Sigmoid colon (tissue), 7 donors: ENCODE measurements around the gene STON1. TPM values are rescaled to one million over a fixed set of nuclear protein-coding genes. Genes with fewer than 3 reads are reported as not detected.

ENCODE experiments used
- DNase-seq: peaks from one replicate; pipeline ENCODE4 v3.0.0-alpha.2; 2019
- H3K27ac ChIP-seq, 4 donors: fragments of 200-600 bp; sonication (generic); one replicate each; pipeline ENCODE4 v1.5.1; 2016 to 2019; ENCODE audit warnings: mild to moderate bottlenecking in 1 of 4
- H3K27me3 ChIP-seq, 3 donors: fragments of 200-600 bp; sonication (generic); one replicate each; pipeline ENCODE4 v1.5.1; 2019; ENCODE audit warnings: mild to moderate bottlenecking in 1 of 3
- H3K36me3 ChIP-seq, 4 donors: fragments of 200-600 bp; sonication (generic); one replicate each; pipeline ENCODE4 v1.5.1; 2016 to 2019
- H3K4me1 ChIP-seq, 4 donors: fragments of 200-600 bp; sonication (generic); one replicate each; pipeline ENCODE4 v1.5.1; 2017 to 2019
- H3K4me3 ChIP-seq, 4 donors: fragments of 200-600 bp; sonication (generic); one replicate each; pipeline ENCODE4 v1.5.1; 2017 to 2019; ENCODE audit warnings: mild to moderate bottlenecking in 2 of 4, moderate library complexity in 1 of 4
- H3K9me3 ChIP-seq, 4 donors: fragments of 200-600 bp in 3 of 4; sonication (generic) in 3 of 4; one replicate each; pipeline versions ENCODE4 v1.5.1 to v1.6.1; 2013 to 2019
- EP300 ChIP-seq, 4 donors: sonication (generic); formaldehyde crosslinking; IDR thresholded peaks; one replicate each; pipeline ENCODE4 v1.6.1; 2017; ENCODE audit warnings: antibody characterized with exemption in 4 of 4
- POLR2A ChIP-seq, 2 donors: fragments of 450-650 bp; IDR thresholded peaks; one replicate each; pipeline ENCODE4 v1.6.1; 2016; ENCODE audit warnings: antibody characterized with exemption in 2 of 2, mild to moderate bottlenecking in 2 of 2, moderate library complexity in 2 of 2
- POLR2AphosphoS5 ChIP-seq, 4 donors: sonication (generic); formaldehyde crosslinking; IDR thresholded peaks; one replicate each; pipeline ENCODE4 v1.6.1; 2017; ENCODE audit warnings: antibody characterized with exemption in 4 of 4
- WGBS, 2 donors: extraction: QIAGEN DNeasy Blood & Tissue Kit; methylation state at CpG; one replicate each; pipeline ENCODE4 v1.1.7; 2013; 5-methylcytosine and 5-hydroxymethylcytosine counted together
- intact Hi-C: fragments of 100-400 bp; cut with DNase I; formaldehyde crosslinking; loops from one replicate; pipeline ENCODE4 v1.15.1; 2023
- polyA plus RNA-seq, 3 donors: library from polyadenylated mRNA; stranded (reverse); fragments of 200-250 nt; gene quantifications; one replicate each; pipeline ENCODE4 v1.2.3, GENCODE V29; 2013
- total RNA-seq, 4 donors: library from RNA; depleted of rRNA; stranded (reverse); fragments of >200 nt; gene quantifications; one replicate each; pipeline ENCODE4 v1.1.0, GENCODE V29; 2016
- TF ChIP-seq, protein P1 (sequence below), 4 experiments: fragments of 450-650 bp in 3 of 4; fragments of 200-600 bp in 1 of 4; IDR thresholded peaks; one replicate each; pipeline ENCODE4 v1.5.1; 2016 to 2019; ENCODE audit warnings: antibody characterized with exemption in 4 of 4, mild to moderate bottlenecking in 3 of 4, moderate library complexity in 2 of 4
- donor health status: healthy with polysubstance abuse.
- donor health status: Bipolar disorder and iron deficiency.
- donor health status: healthy.

STON1 gene
- total and polyA plus RNA-seq, 7 donors, result 1.8 to 218 (median 121) TPM

DNA sequence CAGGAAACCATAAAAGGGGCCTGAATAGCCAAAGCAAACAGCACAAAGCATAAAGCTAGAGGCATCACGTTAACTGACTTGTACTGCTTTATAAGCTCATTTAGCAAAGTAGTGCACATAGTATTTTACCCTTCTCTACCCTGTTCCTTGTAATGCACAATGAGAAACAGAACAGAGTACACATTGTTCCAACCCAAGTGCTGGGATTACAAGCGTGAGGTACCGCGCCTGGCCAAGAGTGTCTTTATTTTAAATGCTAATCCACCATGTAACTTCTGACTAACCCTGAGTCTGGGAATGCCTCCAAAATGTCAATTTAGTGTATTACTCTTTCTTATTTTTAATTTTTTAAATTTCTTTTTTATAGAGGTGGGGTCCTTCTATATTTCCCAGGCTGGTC lies 46.4 kb upstream of the STON1 start:
- Histone ChIP-seq H3K4me1 (peaks cover 0 to 66% (median 56%) of the 10 kb centered on the region in 4 donors), H3K9me3 (no peaks in the 10 kb centered on the region), H3K36me3 (peaks cover 0 to 6% (median 2%) of the 10 kb centered on the region in 4 donors), H3K4me3 (no peak overlapping the region), H3K27me3 (no peaks in the 10 kb centered on the region), H3K27ac (peak overlapping the region; percentile 78 to 91 (median 88))
- WGBS, 2 donors, result 81 to 84% methylated on average over 4 of the region's 4 CpGs
- TF ChIP-seq POLR2A (IDR thresholded peaks at IDR 0.05) (no peak), EP300 (IDR thresholded peaks at IDR 0.05) (peak; percentile 90 to 98 (median 97)), POLR2AphosphoS5 (IDR thresholded peaks at IDR 0.05) (peak; percentile 82 to 94 (median 90))
- TF ChIP-seq, protein P1, sequence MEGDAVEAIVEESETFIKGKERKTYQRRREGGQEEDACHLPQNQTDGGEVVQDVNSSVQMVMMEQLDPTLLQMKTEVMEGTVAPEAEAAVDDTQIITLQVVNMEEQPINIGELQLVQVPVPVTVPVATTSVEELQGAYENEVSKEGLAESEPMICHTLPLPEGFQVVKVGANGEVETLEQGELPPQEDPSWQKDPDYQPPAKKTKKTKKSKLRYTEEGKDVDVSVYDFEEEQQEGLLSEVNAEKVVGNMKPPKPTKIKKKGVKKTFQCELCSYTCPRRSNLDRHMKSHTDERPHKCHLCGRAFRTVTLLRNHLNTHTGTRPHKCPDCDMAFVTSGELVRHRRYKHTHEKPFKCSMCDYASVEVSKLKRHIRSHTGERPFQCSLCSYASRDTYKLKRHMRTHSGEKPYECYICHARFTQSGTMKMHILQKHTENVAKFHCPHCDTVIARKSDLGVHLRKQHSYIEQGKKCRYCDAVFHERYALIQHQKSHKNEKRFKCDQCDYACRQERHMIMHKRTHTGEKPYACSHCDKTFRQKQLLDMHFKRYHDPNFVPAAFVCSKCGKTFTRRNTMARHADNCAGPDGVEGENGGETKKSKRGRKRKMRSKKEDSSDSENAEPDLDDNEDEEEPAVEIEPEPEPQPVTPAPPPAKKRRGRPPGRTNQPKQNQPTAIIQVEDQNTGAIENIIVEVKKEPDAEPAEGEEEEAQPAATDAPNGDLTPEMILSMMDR (IDR thresholded peaks at IDR 0.05), result no peak
- peak; percentile 83 for DNase-seq
- intact Hi-C loops, result loop anchor here (2.0 kb wide), 2 partner anchors 35 to 47 kb away; partner anchors contain the start of gene STON1

DNA sequence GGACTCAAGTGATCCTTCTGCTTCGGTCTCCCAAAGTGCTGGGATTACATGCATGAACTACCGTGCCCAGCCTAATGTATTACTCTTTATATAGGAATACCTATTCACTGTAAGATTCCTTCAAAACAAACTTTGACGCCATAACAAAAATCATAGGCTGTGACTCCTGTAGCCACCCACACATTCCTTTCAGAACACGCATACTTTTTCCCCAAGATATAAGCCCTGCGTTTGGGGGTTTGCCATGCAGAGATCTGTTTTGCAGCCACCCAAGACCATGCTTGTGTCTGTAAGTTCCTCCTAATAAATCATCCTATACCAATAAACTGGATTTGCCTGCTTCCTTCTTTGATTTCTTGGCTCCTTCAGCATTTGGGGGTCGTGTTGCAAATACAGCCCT lies 46.0 kb upstream of the STON1 start:
- H3K4me1 ChIP-seq, result peaks cover 0 to 64% (median 54%) of the 10 kb centered on the region in 4 donors

DNA sequence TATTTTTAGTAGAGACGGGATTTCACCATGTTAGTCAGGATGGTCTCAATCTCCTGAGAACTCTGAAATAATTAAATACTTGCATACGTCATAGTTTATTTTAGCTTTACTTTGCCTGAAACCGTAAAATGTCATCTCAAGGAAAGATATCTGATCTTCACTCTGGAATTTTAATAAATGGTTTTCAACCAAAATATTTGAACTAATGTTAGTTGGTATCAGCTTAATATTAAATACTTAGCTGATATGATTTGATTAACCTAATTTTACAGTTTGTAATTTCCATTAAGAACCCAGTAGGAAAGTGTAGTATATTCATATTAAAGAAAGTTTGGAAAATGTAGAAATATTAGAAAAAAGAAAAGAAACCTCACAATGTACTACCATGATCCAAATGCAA lies 41.4 kb upstream of the STON1 start:
- Histone ChIP-seq H3K27me3 (no peaks in the 10 kb centered on the region), H3K4me3 (no peak overlapping the region), H3K27ac (peak overlapping the region; percentile 22 to 91 (median 42)), H3K36me3 (peaks cover 0 to 22% (median 3%) of the 10 kb centered on the region in 4 donors), H3K9me3 (no peaks in the 10 kb centered on the region), H3K4me1 (peaks cover 0 to 34% (median 12%) of the 10 kb centered on the region in 4 donors)
- intact Hi-C loops, result no loop called here
- TF ChIP-seq POLR2AphosphoS5 (IDR thresholded peaks at IDR 0.05) (no peak), POLR2A (IDR thresholded peaks at IDR 0.05) (no peak), EP300 (IDR thresholded peaks at IDR 0.05) (no peak)
- TF ChIP-seq, protein P1 (IDR thresholded peaks at IDR 0.05), result no peak
- WGBS, 2 donors, result 94 to 96% methylated on average over 3 of the region's 3 CpGs
- DNase-seq, result no peak

More for the DNA sequence above, 46.0 kb upstream of the STON1 start:
- H3K27me3 ChIP-seq, result no peaks in the 10 kb centered on the region
- 79 to 86% methylated on average over 6 of the region's 6 CpGs for WGBS, 2 donors
- no peaks in the 10 kb centered on the region for H3K9me3 ChIP-seq
- no peak overlapping the region for H3K4me3 ChIP-seq
- H3K36me3 ChIP-seq, result peaks cover 0 to 6% (median 3%) of the 10 kb centered on the region in 4 donors
- peak overlapping the region; percentile 78 to 91 (median 88) for H3K27ac ChIP-seq
- intact Hi-C loops, result loop anchor here (2.0 kb wide), 2 partner anchors 35 to 47 kb away; partner anchors contain the start of gene STON1
- TF ChIP-seq EP300 (IDR thresholded peaks at IDR 0.05) (no peak), POLR2A (IDR thresholded peaks at IDR 0.05) (no peak), POLR2AphosphoS5 (IDR thresholded peaks at IDR 0.05) (no peak)
- TF ChIP-seq, protein P1 (IDR thresholded peaks at IDR 0.05), result no peak
- DNase-seq, result no peak

DNA sequence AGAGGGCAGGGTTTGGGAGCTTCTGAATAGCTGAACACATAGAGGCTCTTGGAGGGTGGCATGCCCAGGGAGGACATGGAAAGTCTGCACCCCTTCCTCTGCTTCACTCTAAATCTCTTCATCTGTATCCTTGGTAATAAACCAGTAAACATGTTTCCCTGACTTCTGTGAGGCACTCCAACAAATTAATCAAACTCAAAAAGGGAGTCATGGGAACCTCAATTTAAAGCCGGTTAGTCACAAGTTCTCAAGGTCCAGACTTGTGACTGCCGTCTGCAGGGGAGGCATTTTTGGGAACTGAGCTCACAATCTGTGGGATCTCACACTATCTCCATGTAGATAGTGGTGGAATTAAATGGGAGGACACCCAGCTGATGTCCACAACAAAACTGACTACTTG lies 33.1 kb upstream of the STON1 start:
- H3K4me1 ChIP-seq, result peaks cover 0 to 8% (median 0%) of the 10 kb centered on the region in 4 donors
- 91 to 92% methylated on average over 2 of the region's 2 CpGs for WGBS, 2 donors
- peaks cover 0 to 59% (median 11%) of the 10 kb centered on the region in 4 donors for H3K36me3 ChIP-seq
- H3K9me3 ChIP-seq, result no peaks in the 10 kb centered on the region
- TF ChIP-seq POLR2AphosphoS5 (IDR thresholded peaks at IDR 0.05) (no peak), POLR2A (IDR thresholded peaks at IDR 0.05) (no peak), EP300 (IDR thresholded peaks at IDR 0.05) (no peak)
- TF ChIP-seq, protein P1 (IDR thresholded peaks at IDR 0.05), result no peak
- no peaks in the 10 kb centered on the region for H3K27me3 ChIP-seq
- DNase-seq, result no peak
- H3K27ac ChIP-seq, result no peak overlapping the region
- no peak overlapping the region for H3K4me3 ChIP-seq
- intact Hi-C loops, result no loop called here
